GM12878 (cell line): ENCODE data around the gene INSL3. TPM values are rescaled to one million over a fixed set of nuclear protein-coding genes. Genes with fewer than 3 reads are reported as not detected.

Experiments
- ATAC-seq: fragments of 200-7000 bp; cut with Tn5 transposase; 3 replicates; pipeline ENCODE4 v1.9.1; 2020; ENCODE audit warnings: mild to moderate bottlenecking, moderate library complexity
- BruUV-seq: library from RNA; stranded (reverse); fragments of 400-500 nt; replicated peaks from 2 replicates; lab custom pipeline; 2021; lab: Mats Ljungman, UMichigan
- CTCF ChIA-PET: fragments of 300-600 bp; sonication (Branson Sonifier 250); formaldehyde crosslinking; extraction: SDS; loops from one replicate; lab custom pipeline; 2021; ENCODE audit warnings: inconsistent platforms; lab: Yijun Ruan, JAX
- POLR2A ChIA-PET: fragments of 350-600 bp; formaldehyde crosslinking; extraction: SDS; loops from one replicate; lab custom pipeline; 2021; ENCODE audit warnings: inconsistent platforms; lab: Charles Lee
- RAD21 ChIA-PET: fragments of 300-600 bp; sonication (Branson Sonifier 250); formaldehyde crosslinking; loops from one replicate; lab custom pipeline; 2023; ENCODE audit warnings: antibody characterized with exemption; ENCODE audit not compliant: unreplicated experiment; lab: Charles Lee
- SMC1A ChIA-PET: fragments of 300-600 bp; sonication (Branson Sonifier 250); formaldehyde crosslinking; loops from one replicate; lab custom pipeline; 2023; ENCODE audit not compliant: unreplicated experiment, uncharacterized antibody; lab: Charles Lee
- DNase-seq: peaks from one replicate; pipeline ENCODE4 v3.0.0-alpha.2; 2011; ENCODE audit warnings: low read depth, low spot score
- FAIRE-seq: peaks from 3 replicates; lab custom pipeline; 2011; peaks lifted over from hg19 to GRCh38; lab: Jason Lieb, UNC
- H2AFZ ChIP-seq: 2 replicates; pipeline ENCODE4 v1.6.0; 2011; ENCODE audit warnings: low read depth, low read length, control low read depth; ENCODE audit not compliant: control insufficient read depth
- H3K27ac ChIP-seq: 2 replicates; pipeline ENCODE4 v1.5.1; 2011; ENCODE audit warnings: control low read depth; ENCODE audit not compliant: control insufficient read depth, insufficient read depth
- H3K27me3 ChIP-seq, 2 experiments: replicated peaks in 1 of 2; 2 replicates each; pipeline versions ENCODE4 v1.6.0 to v1.6.1; 2011; ENCODE audit warnings: low read length in 1 of 2; ENCODE audit not compliant: control insufficient read depth in 2 of 2, insufficient read depth in 2 of 2
- H3K36me3 ChIP-seq, 2 experiments: 2 replicates each; pipeline ENCODE4 v1.5.1; 2011; ENCODE audit warnings: low read length in 1 of 2; ENCODE audit not compliant: control insufficient read depth in 2 of 2, insufficient read depth in 2 of 2
- H3K4me1 ChIP-seq: 2 replicates; pipeline ENCODE4 v1.6.1; 2011; ENCODE audit warnings: mild to moderate bottlenecking, low read length, moderate library complexity, mixed read lengths; ENCODE audit not compliant: control insufficient read depth, insufficient read depth
- H3K4me2 ChIP-seq: 2 replicates; pipeline ENCODE4 v1.6.0; 2011; ENCODE audit warnings: control low read depth; ENCODE audit not compliant: control insufficient read depth, insufficient read depth
- H3K4me3 ChIP-seq: fragments of 200-600 bp; sonication (generic); 2 replicates; pipeline ENCODE4 v1.5.1; 2016
- H3K79me2 ChIP-seq: 2 replicates; pipeline ENCODE4 v1.6.0; 2011; ENCODE audit warnings: low read length; ENCODE audit not compliant: control insufficient read depth, insufficient read depth
- H3K9ac ChIP-seq: 2 replicates; pipeline ENCODE4 v1.8.0; 2011; ENCODE audit warnings: low read length, control low read depth, mixed read lengths; ENCODE audit not compliant: control insufficient read depth, insufficient read depth
- H3K9me3 ChIP-seq: replicated peaks from 3 replicates; pipeline ENCODE4 v1.5.1; 2011; ENCODE audit warnings: mild to moderate bottlenecking, low read length; ENCODE audit not compliant: control insufficient read depth, insufficient read depth
- H4K20me1 ChIP-seq: 2 replicates; pipeline ENCODE4 v1.6.0; 2011; ENCODE audit not compliant: control insufficient read depth, insufficient read depth
- CHD2 ChIP-seq: IDR thresholded peaks from 2 replicates; pipeline ENCODE4 v1.6.1; 2011; ENCODE audit warnings: low read depth, low read length, improper control_type of control experiment, borderline replicate concordance
- IKZF1 ChIP-seq: fragments of 450-650 bp; conservative IDR thresholded peaks from 2 replicates; pipeline ENCODE4 v1.6.1; 2017; ENCODE audit warnings: antibody characterized with exemption, mild to moderate bottlenecking
- POLR2A ChIP-seq: IDR thresholded peaks from 2 replicates; pipeline ENCODE4 v1.6.1; 2011; ENCODE audit warnings: low read depth, mild to moderate bottlenecking, low read length
- WGBS: methylation state at CpG from one replicate; pipeline ENCODE4 v1.1.6; 2016; ENCODE audit warnings: low lambda C conversion rate; ENCODE audit not compliant: insufficient replicate concordance, insufficient coverage; ENCODE audit errors: missing lambda C conversion rate; 5-methylcytosine and 5-hydroxymethylcytosine counted together
- in situ Hi-C: fragments of 300-500 bp; cut with MboI; formaldehyde crosslinking; loops from 9 replicates; pipeline ENCODE4 v1.14.3; 2018; ENCODE audit warnings: mixed read lengths
- intact Hi-C: fragments of 100-400 bp; cut with micrococcal nuclease; formaldehyde crosslinking; loops from one replicate; pipeline ENCODE4 v1.14.2; 2022; ENCODE audit not compliant: unreplicated experiment
- polyA plus RNA-seq, 11 experiments: library from polyadenylated mRNA; depleted of rRNA in 4 of 11; unstranded in 6 of 11; stranded (reverse) in 5 of 11; fragments of >200 nt; fragmentation: Nextera tagmentation in 4 of 11; fragmentation: Illumina TruSeq in 1 of 11; extraction: Ambion mirVana in 4 of 11; extraction: Trizol in 1 of 11; gene quantifications; 1 replicate in 1 of 11; 2 replicates in 10 of 11; pipeline versions ENCODE4 v1.2.1 to v1.2.3, GENCODE V29; 2011 to 2016; ENCODE audit warnings: inconsistent platforms in 2 of 11, missing spikeins in 2 of 11, low read depth in 1 of 11
- total RNA-seq, 4 experiments: library from RNA; depleted of rRNA in 3 of 4; stranded (reverse); fragments of >200 nt in 3 of 4; fragmentation: Illumina TruSeq in 1 of 4; extraction: Trizol in 1 of 4; gene quantifications; 2 replicates each; pipeline versions ENCODE4 v1.2.1 to v1.2.3, GENCODE V29; 2013 to 2021
- TF ChIP-seq, protein P1 (sequence below): fragments of 450-650 bp; IDR thresholded peaks from 2 replicates; pipeline ENCODE4 v1.6.1; 2017; ENCODE audit warnings: mild to moderate bottlenecking, moderate library complexity

The INSL3 gene
- total and polyA plus RNA-seq, 10 of the 15 experiments (the other 5 are each of a cell fraction or from before 2014, with no cell fraction given), result 0.27 to 1.9 (median 0.70) TPM

- ATAC-seq, result no peak
- CTCF ChIA-PET, result interaction anchor here (4.8 kb wide), 1 partner anchor 70 kb away, joined by 251 read pairs; the partner anchor contains the start of gene CCDC124
- no TSS peak for BruUV-seq
- POLR2A ChIA-PET, result interaction anchor here (0.6 to 1.1 kb wide), 2 partner anchors 72 to 204 kb away, joined by 3 to 4 read pairs; no protein-coding TSS in a partner anchor
- H3K4me1 ChIP-seq, result peaks cover 12% of the 10 kb centered on the region
- H4K20me1 ChIP-seq, result peaks cover 17% of the 10 kb centered on the region
- no peaks in the 10 kb centered on the region for H3K9me3 ChIP-seq
- intact Hi-C loops (loop anchor here (2.0 kb wide), 1 partner anchor 135 kb away; no protein-coding TSS in a partner anchor), in situ Hi-C loops (no loop called here)
- FAIRE-seq, result no peak
- no peak overlapping the region for H2AFZ ChIP-seq
- peak overlapping the region; percentile 81 for H3K9ac ChIP-seq
- no peaks in the 10 kb centered on the region for H3K27me3 ChIP-seq
- peak overlapping the region; percentile 71 for H3K4me2 ChIP-seq
- peak overlapping the region; percentile 26; the same call in 1 of the 2 replicates for H3K27ac ChIP-seq
- no peak for TF ChIP-seq CHD2
- TF ChIP-seq, protein P1, sequence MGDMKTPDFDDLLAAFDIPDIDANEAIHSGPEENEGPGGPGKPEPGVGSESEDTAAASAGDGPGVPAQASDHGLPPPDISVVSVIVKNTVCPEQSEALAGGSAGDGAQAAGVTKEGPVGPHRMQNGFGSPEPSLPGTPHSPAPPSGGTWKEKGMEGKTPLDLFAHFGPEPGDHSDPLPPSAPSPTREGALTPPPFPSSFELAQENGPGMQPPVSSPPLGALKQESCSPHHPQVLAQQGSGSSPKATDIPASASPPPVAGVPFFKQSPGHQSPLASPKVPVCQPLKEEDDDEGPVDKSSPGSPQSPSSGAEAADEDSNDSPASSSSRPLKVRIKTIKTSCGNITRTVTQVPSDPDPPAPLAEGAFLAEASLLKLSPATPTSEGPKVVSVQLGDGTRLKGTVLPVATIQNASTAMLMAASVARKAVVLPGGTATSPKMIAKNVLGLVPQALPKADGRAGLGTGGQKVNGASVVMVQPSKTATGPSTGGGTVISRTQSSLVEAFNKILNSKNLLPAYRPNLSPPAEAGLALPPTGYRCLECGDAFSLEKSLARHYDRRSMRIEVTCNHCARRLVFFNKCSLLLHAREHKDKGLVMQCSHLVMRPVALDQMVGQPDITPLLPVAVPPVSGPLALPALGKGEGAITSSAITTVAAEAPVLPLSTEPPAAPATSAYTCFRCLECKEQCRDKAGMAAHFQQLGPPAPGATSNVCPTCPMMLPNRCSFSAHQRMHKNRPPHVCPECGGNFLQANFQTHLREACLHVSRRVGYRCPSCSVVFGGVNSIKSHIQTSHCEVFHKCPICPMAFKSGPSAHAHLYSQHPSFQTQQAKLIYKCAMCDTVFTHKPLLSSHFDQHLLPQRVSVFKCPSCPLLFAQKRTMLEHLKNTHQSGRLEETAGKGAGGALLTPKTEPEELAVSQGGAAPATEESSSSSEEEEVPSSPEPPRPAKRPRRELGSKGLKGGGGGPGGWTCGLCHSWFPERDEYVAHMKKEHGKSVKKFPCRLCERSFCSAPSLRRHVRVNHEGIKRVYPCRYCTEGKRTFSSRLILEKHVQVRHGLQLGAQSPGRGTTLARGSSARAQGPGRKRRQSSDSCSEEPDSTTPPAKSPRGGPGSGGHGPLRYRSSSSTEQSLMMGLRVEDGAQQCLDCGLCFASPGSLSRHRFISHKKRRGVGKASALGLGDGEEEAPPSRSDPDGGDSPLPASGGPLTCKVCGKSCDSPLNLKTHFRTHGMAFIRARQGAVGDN, result no peak
- peak; percentile 56 for TF ChIP-seq POLR2A
- 0 out of 2 replicates have a peak, but pooled peaks have one; percentile 1 for TF ChIP-seq IKZF1
- peak overlapping the region; percentile 92 for H3K4me3 ChIP-seq
- no peak for DNase-seq
- SMC1A ChIA-PET, result interaction anchor here (4.5 kb wide), 1 partner anchor 70 kb away, joined by 137 read pairs; the partner anchor contains the start of gene CCDC124
- peaks cover 23 to 30% of the 10 kb centered on the region in 2 experiments for H3K36me3 ChIP-seq
- 36% methylated on average over 23 of the region's 23 CpGs for WGBS
- H3K79me2 ChIP-seq, result peaks cover 30% of the 10 kb centered on the region
- RAD21 ChIA-PET, result interaction anchor here (0.5 to 4.2 kb wide), 3 partner anchors 14 to 70 kb away, joined by 3 to 228 read pairs (median 3); partner anchors contain the start of genes CCDC124 and JAK3
Measured at GRCh38 chr19:17861542-17862402, 40.5 kb upstream of the INSL3 start.
